HG02571 (cell line): ENCODE data around the gene TEC.

Source experiments
- ATAC-seq: cut with Tn5 transposase; IDR thresholded peaks from one replicate; pipeline ENCODE4 v1.9.1; 2021; ENCODE audit warnings: mild to moderate bottlenecking, moderate library complexity; ENCODE audit not compliant: unreplicated experiment

TEC gene

GRCh38 chr4:48127682-48128404 is 141.8 kb downstream of the TEC start:
- ATAC-seq = peak; percentile 76

GRCh38 chr4:48127231-48127630 is 142.4 kb downstream of the TEC start:
- no peak for ATAC-seq

- no peak for ATAC-seq
Observed at GRCh38 chr4:48126621-48127020, 143.0 kb downstream of the TEC start.

GRCh38 chr4:48124870-48125269 is 144.8 kb downstream of the TEC start:
- no peak for ATAC-seq

- ATAC-seq = no peak
Observed at GRCh38 chr4:48122756-48123155, 146.9 kb downstream of the TEC start.

GRCh38 chr4:48121180-48121579 is 148.5 kb downstream of the TEC start:
- no peak for ATAC-seq

- ATAC-seq = no peak
Observed at GRCh38 chr4:48120132-48120531, 149.5 kb downstream of the TEC start.

GRCh38 chr4:48119646-48120045 is 150.0 kb downstream of the TEC start:
- no peak for ATAC-seq

- no peak for ATAC-seq
Observed at GRCh38 chr4:48118081-48118480, 151.6 kb downstream of the TEC start.

GRCh38 chr4:48116582-48116981 is 153.1 kb downstream of the TEC start:
- ATAC-seq = no peak

GRCh38 chr4:48114412-48114811 is 155.2 kb downstream of the TEC start:
- ATAC-seq = no peak

GRCh38 chr4:48112017-48112667 is 157.5 kb downstream of the TEC start:
- ATAC-seq = no peak

- ATAC-seq = no peak
Observed at GRCh38 chr4:48110452-48110978, 159.1 kb downstream of the TEC start.

GRCh38 chr4:48109413-48110263 is 160.0 kb downstream of the TEC start:
- ATAC-seq = no peak

- no peak for ATAC-seq
Observed at GRCh38 chr4:48108309-48109073, 161.1 kb downstream of the TEC start.

GRCh38 chr4:48105230-48105629 is 164.4 kb downstream of the TEC start:
- no peak for ATAC-seq

GRCh38 chr4:48103483-48104139 is 166.0 kb downstream of the TEC start:
- ATAC-seq = no peak

- ATAC-seq = no peak
Observed at GRCh38 chr4:48102303-48102702, 167.3 kb downstream of the TEC start.

GRCh38 chr4:48100256-48100655 is 169.4 kb downstream of the TEC start:
- ATAC-seq = no peak

GRCh38 chr4:48095441-48095840 is 174.2 kb downstream of the TEC start:
- no peak for ATAC-seq
